Measurements from ENCODE around the gene URB1. TPM values are rescaled to one million over a fixed set of nuclear protein-coding genes. Genes with fewer than 3 reads are reported as not detected.

URB1 gene
- total and polyA plus RNA-seq, 2 experiments from 2014 or later: 3.4 to 10.1 TPM

- Histone ChIP-seq H3K4me1 (ENCODE audit: insufficient read depth) (no peaks in the 10 kb centered on the region), H3K27ac (no peak overlapping the region), H3K4me2 (no peak overlapping the region), H3K79me2 (no peaks in the 10 kb centered on the region), H3K9me3 (ENCODE audit: low read depth) (no peaks in the 10 kb centered on the region), H4K20me1 (ENCODE audit: insufficient read depth, poor library complexity, severe bottlenecking) (no peaks in the 10 kb centered on the region), H3K9me2 (replicated peaks; ENCODE audit: insufficient read depth) (no peaks in the 10 kb centered on the region), H3K27me3 (no peaks in the 10 kb centered on the region), H2AFZ (no peak overlapping the region), H3K4me3 (no peak overlapping the region), H3K36me3 (replicated peaks; ENCODE audit: insufficient read depth, low read depth) (no peaks in the 10 kb centered on the region)
- TF ChIP-seq EZH2 (IDR thresholded peaks at IDR 0.05; ENCODE audit: borderline replicate concordance) (no peak), EZH2phosphoT487 (IDR thresholded peaks at IDR 0.05; ENCODE audit: low read depth, severe bottlenecking, unreplicated experiment) (no peak)
- DNase-seq (ENCODE audit: low spot score): no peak
- 89% methylated on average over 7 of the region's 7 CpGs for WGBS (ENCODE audit: low lambda C conversion rate, missing lambda C conversion rate)
These were observed 82.8 kb downstream of the URB1 start for GRCh38 chr21:32309906-32310460.

- no peak for DNase-seq (ENCODE audit: low spot score)
- H3K79me2 ChIP-seq: no peaks in the 10 kb centered on the region
- no peak overlapping the region for H2AFZ ChIP-seq
- no peaks in the 10 kb centered on the region for H3K9me3 ChIP-seq (ENCODE audit: low read depth)
- no peaks in the 10 kb centered on the region for H3K36me3 ChIP-seq (replicated peaks; ENCODE audit: insufficient read depth, low read depth)
- TF ChIP-seq, protein P1, sequence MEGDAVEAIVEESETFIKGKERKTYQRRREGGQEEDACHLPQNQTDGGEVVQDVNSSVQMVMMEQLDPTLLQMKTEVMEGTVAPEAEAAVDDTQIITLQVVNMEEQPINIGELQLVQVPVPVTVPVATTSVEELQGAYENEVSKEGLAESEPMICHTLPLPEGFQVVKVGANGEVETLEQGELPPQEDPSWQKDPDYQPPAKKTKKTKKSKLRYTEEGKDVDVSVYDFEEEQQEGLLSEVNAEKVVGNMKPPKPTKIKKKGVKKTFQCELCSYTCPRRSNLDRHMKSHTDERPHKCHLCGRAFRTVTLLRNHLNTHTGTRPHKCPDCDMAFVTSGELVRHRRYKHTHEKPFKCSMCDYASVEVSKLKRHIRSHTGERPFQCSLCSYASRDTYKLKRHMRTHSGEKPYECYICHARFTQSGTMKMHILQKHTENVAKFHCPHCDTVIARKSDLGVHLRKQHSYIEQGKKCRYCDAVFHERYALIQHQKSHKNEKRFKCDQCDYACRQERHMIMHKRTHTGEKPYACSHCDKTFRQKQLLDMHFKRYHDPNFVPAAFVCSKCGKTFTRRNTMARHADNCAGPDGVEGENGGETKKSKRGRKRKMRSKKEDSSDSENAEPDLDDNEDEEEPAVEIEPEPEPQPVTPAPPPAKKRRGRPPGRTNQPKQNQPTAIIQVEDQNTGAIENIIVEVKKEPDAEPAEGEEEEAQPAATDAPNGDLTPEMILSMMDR (IDR thresholded peaks at IDR 0.05; ENCODE audit: poor library complexity): no peak
- TF ChIP-seq EZH2phosphoT487 (IDR thresholded peaks at IDR 0.05; ENCODE audit: low read depth, severe bottlenecking, unreplicated experiment) (no peak), EZH2 (IDR thresholded peaks at IDR 0.05; ENCODE audit: borderline replicate concordance) (no peak)
- over 99% methylated on average over 10 of the region's 10 CpGs for WGBS (ENCODE audit: low lambda C conversion rate, missing lambda C conversion rate)
- H3K4me2 ChIP-seq: no peak overlapping the region
- no peak overlapping the region for H3K4me3 ChIP-seq
- no peaks in the 10 kb centered on the region for H3K4me1 ChIP-seq (ENCODE audit: insufficient read depth)
- no peaks in the 10 kb centered on the region for H3K9me2 ChIP-seq (replicated peaks; ENCODE audit: insufficient read depth)
- no peaks in the 10 kb centered on the region for H4K20me1 ChIP-seq (ENCODE audit: insufficient read depth, poor library complexity, severe bottlenecking)
- no peak overlapping the region for H3K27ac ChIP-seq
- H3K27me3 ChIP-seq: no peaks in the 10 kb centered on the region
These were observed 84.1 kb downstream of the URB1 start for GRCh38 chr21:32308696-32309095.

- no peaks in the 10 kb centered on the region for H3K36me3 ChIP-seq (replicated peaks; ENCODE audit: insufficient read depth, low read depth)
- no peak overlapping the region for H2AFZ ChIP-seq
- H3K27ac ChIP-seq: no peak overlapping the region
- H4K20me1 ChIP-seq (ENCODE audit: insufficient read depth, poor library complexity, severe bottlenecking): no peaks in the 10 kb centered on the region
- no peak overlapping the region for H3K4me3 ChIP-seq
- H3K4me2 ChIP-seq: no peak overlapping the region
- H3K4me1 ChIP-seq (ENCODE audit: insufficient read depth): no peaks in the 10 kb centered on the region
- no peak for TF ChIP-seq EZH2 (IDR thresholded peaks at IDR 0.05; ENCODE audit: borderline replicate concordance)
- TF ChIP-seq, protein P1 (IDR thresholded peaks at IDR 0.05; ENCODE audit: poor library complexity): no peak
- no peak for TF ChIP-seq EZH2phosphoT487 (IDR thresholded peaks at IDR 0.05; ENCODE audit: low read depth, severe bottlenecking, unreplicated experiment)
- no peaks in the 10 kb centered on the region for H3K79me2 ChIP-seq
- no peaks in the 10 kb centered on the region for H3K9me3 ChIP-seq (ENCODE audit: low read depth)
- H3K9me2 ChIP-seq (replicated peaks; ENCODE audit: insufficient read depth): no peaks in the 10 kb centered on the region
- 91% methylated on average over 4 of the region's 4 CpGs for WGBS (ENCODE audit: low lambda C conversion rate, missing lambda C conversion rate)
- H3K27me3 ChIP-seq: no peaks in the 10 kb centered on the region
- DNase-seq (ENCODE audit: low spot score): no peak
These were observed 85.1 kb downstream of the URB1 start for GRCh38 chr21:32307706-32308105.

GRCh38 chr21:32306021-32306780, 86.6 kb downstream of the URB1 start:
- Histone ChIP-seq H3K4me3 (no peak overlapping the region), H2AFZ (no peak overlapping the region), H4K20me1 (ENCODE audit: insufficient read depth, poor library complexity, severe bottlenecking) (no peaks in the 10 kb centered on the region), H3K27ac (no peak overlapping the region), H3K79me2 (no peaks in the 10 kb centered on the region), H3K9me3 (ENCODE audit: low read depth) (no peaks in the 10 kb centered on the region), H3K4me2 (no peak overlapping the region), H3K9me2 (replicated peaks; ENCODE audit: insufficient read depth) (no peaks in the 10 kb centered on the region), H3K27me3 (no peaks in the 10 kb centered on the region), H3K4me1 (ENCODE audit: insufficient read depth) (no peaks in the 10 kb centered on the region), H3K36me3 (replicated peaks; ENCODE audit: insufficient read depth, low read depth) (no peaks in the 10 kb centered on the region)
- TF ChIP-seq EZH2 (IDR thresholded peaks at IDR 0.05; ENCODE audit: borderline replicate concordance) (no peak), EZH2phosphoT487 (IDR thresholded peaks at IDR 0.05; ENCODE audit: low read depth, severe bottlenecking, unreplicated experiment) (no peak)
- TF ChIP-seq, protein P1 (IDR thresholded peaks at IDR 0.05; ENCODE audit: poor library complexity): no peak
- WGBS (ENCODE audit: low lambda C conversion rate, missing lambda C conversion rate): 54% methylated on average over 21 of the region's 22 CpGs
- DNase-seq (ENCODE audit: low spot score): no peak

All from hepatocyte (in vitro differentiated cells).